IPS-NIHi11 (cell line): ENCODE measurements around the gene TMA7.
"Not testable (repeated sequence)": the region's sequence is repeated elsewhere in the genome, so short reads cannot be mapped to it uniquely, and the experiment has no call there.

Experiments used
- DNase-seq: peaks from one replicate; pipeline ENCODE4 v3.0.0; 2012; ENCODE audit warnings: mixed read lengths, low spot score

Gene TMA7

GRCh38 chr3:48468329-48468731, 28.3 kb downstream of the TMA7 start:
- no peak for DNase-seq

- no peak for DNase-seq
Measured at GRCh38 chr3:48469046-48469915, 29.2 kb downstream of the TMA7 start.

- DNase-seq = no peak
Measured at GRCh38 chr3:48470286-48470685, 30.2 kb downstream of the TMA7 start.

- DNase-seq = peak; percentile 50
Measured at GRCh38 chr3:48472673-48472922, 32.5 kb downstream of the TMA7 start.

GRCh38 chr3:48472923-48473616, 33.0 kb downstream of the TMA7 start:
- peak; percentile 92 for DNase-seq

- no peak for DNase-seq
Measured at GRCh38 chr3:48473617-48473952, 33.5 kb downstream of the TMA7 start.

GRCh38 chr3:48474031-48474430, 34.0 kb downstream of the TMA7 start:
- DNase-seq = not testable (repeated sequence)

GRCh38 chr3:48474619-48475018, 34.6 kb downstream of the TMA7 start:
- DNase-seq = peak; percentile 84

- DNase-seq = peak; percentile 33
Measured at GRCh38 chr3:48475188-48475587, 35.1 kb downstream of the TMA7 start.

GRCh38 chr3:48476426-48477053, 36.5 kb downstream of the TMA7 start:
- no peak for DNase-seq

- DNase-seq = no peak
Measured at GRCh38 chr3:48477959-48478520, 38.0 kb downstream of the TMA7 start.

GRCh38 chr3:48478626-48479555, 38.8 kb downstream of the TMA7 start:
- DNase-seq = peak; percentile 4

GRCh38 chr3:48480891-48481290, 40.8 kb downstream of the TMA7 start:
- not testable (repeated sequence) for DNase-seq

- DNase-seq = not testable (repeated sequence)
Measured at GRCh38 chr3:48482822-48483221, 42.8 kb downstream of the TMA7 start.

GRCh38 chr3:48486952-48487351, 46.9 kb downstream of the TMA7 start:
- no peak for DNase-seq

- DNase-seq = no peak
Measured at GRCh38 chr3:48492461-48493202, 52.6 kb downstream of the TMA7 start.

GRCh38 chr3:48493203-48493501, 53.1 kb downstream of the TMA7 start:
- DNase-seq = no peak
